Caco-2 (cell line): ENCODE data around the gene MRGPRD. TPM values are rescaled to one million over a fixed set of nuclear protein-coding genes. Genes with fewer than 3 reads are reported as not detected.

Source experiments
- BruUV-seq: library from RNA; stranded (reverse); fragments of 400-500 nt; replicated peaks from 2 replicates; lab custom pipeline; 2021; lab: Mats Ljungman, UMichigan
- CTCF ChIA-PET: fragments of 300-600 bp; sonication (Branson Sonifier 250); formaldehyde crosslinking; loops from one replicate; lab custom pipeline; 2022; ENCODE audit warnings: antibody characterized with exemption; lab: Charles Lee
- POLR2A ChIA-PET: fragments of 300-600 bp; sonication (Branson Sonifier 250); formaldehyde crosslinking; loops from one replicate; lab custom pipeline; 2022; ENCODE audit warnings: antibody characterized with exemption; lab: Charles Lee
- DNase-seq, 2 experiments: peaks; one replicate each; pipeline versions ENCODE4 v3.0.0 to v3.0.0-alpha.2; 2020 to 2022
- H3K27me3 ChIP-seq: replicated peaks from 2 replicates; pipeline ENCODE4 v1.6.0; 2011; ENCODE audit warnings: low read length; ENCODE audit not compliant: control insufficient read depth, insufficient read depth
- H3K36me3 ChIP-seq: 2 replicates; pipeline ENCODE4 v1.5.1; 2011; ENCODE audit warnings: low read length; ENCODE audit not compliant: control insufficient read depth, insufficient read depth
- H3K4me1 ChIP-seq: fragments of 250-450 bp; sonication (Bioruptor Pico); 2 replicates; pipeline ENCODE4 v1.5.1; 2020; ENCODE audit warnings: mild to moderate bottlenecking
- H3K4me3 ChIP-seq: 2 replicates; pipeline ENCODE4 v1.5.1; 2011; ENCODE audit warnings: low read depth, mild to moderate bottlenecking, control low read depth, low read length
- H3K9me3 ChIP-seq: fragments of 250-450 bp; sonication (Bioruptor Pico); 2 replicates; pipeline ENCODE4 v1.5.1; 2020; ENCODE audit warnings: mild to moderate bottlenecking, moderate library complexity
- H3K27ac Mint-ChIP-seq: one replicate; pipeline ENCODE4 v1.8.0; 2022; ENCODE audit warnings: mixed read lengths; ENCODE audit not compliant: unreplicated experiment
- H3K27me3 Mint-ChIP-seq: one replicate; pipeline ENCODE4 v1.8.0; 2022; ENCODE audit warnings: mixed read lengths; ENCODE audit not compliant: insufficient read depth, unreplicated experiment
- H3K36me3 Mint-ChIP-seq: one replicate; pipeline ENCODE4 v1.8.0; 2022; ENCODE audit warnings: mild to moderate bottlenecking, mixed read lengths; ENCODE audit not compliant: insufficient read depth, unreplicated experiment
- H3K4me1 Mint-ChIP-seq: one replicate; pipeline ENCODE4 v1.8.0; 2022; ENCODE audit warnings: low read depth, mixed read lengths; ENCODE audit not compliant: unreplicated experiment
- H3K4me3 Mint-ChIP-seq: one replicate; pipeline ENCODE4 v1.8.0; 2022; ENCODE audit warnings: mild to moderate bottlenecking, moderate library complexity, mixed read lengths; ENCODE audit not compliant: unreplicated experiment
- H3K9me3 Mint-ChIP-seq: one replicate; pipeline ENCODE4 v1.8.0; 2022; ENCODE audit warnings: mixed read lengths; ENCODE audit not compliant: unreplicated experiment
- CTCF ChIP-seq, 2 experiments: fragments of 200-600 bp in 1 of 2; IDR thresholded peaks; 1 replicate in 1 of 2; 2 replicates in 1 of 2; pipeline versions ENCODE4 v1.5.1 to v1.8.0; 2011 to 2022; ENCODE audit warnings: antibody characterized with exemption in 1 of 2, control low read depth in 1 of 2, inconsistent platforms in 1 of 2, low read depth in 1 of 2, low read length in 1 of 2, mild to moderate bottlenecking in 1 of 2, moderate library complexity in 1 of 2; ENCODE audit not compliant: insufficient read depth in 1 of 2, severe bottlenecking in 1 of 2, unreplicated experiment in 1 of 2
- intact Hi-C: fragments of 100-400 bp; cut with micrococcal nuclease; formaldehyde crosslinking; loops from one replicate; pipeline ENCODE4 v1.10.0; 2022; ENCODE audit not compliant: unreplicated experiment
- total RNA-seq: library from RNA; stranded (reverse); gene quantifications from 2 replicates; pipeline ENCODE4 v1.2.3, GENCODE V29; 2022

MRGPRD gene
- total RNA-seq, 1 experiment from 2014 or later, result not detected

- Mint-ChIP-seq H3K27me3 (no peaks in the 10 kb centered on the region), H3K4me1 (no peaks in the 10 kb centered on the region), H3K9me3 (no peaks in the 10 kb centered on the region), H3K36me3 (peaks cover 59% of the 10 kb centered on the region), H3K27ac (no peak overlapping the region), H3K4me3 (no peak overlapping the region)
- Histone ChIP-seq H3K9me3 (no peaks in the 10 kb centered on the region), H3K36me3 (peaks cover 7% of the 10 kb centered on the region), H3K27me3 (no peaks in the 10 kb centered on the region), H3K4me1 (no peaks in the 10 kb centered on the region), H3K4me3 (no peak overlapping the region)
- POLR2A ChIA-PET, result interaction anchor here (0.5 kb wide), 1 partner anchor 22 kb away, joined by 3 read pairs; no protein-coding TSS in a partner anchor
- no peak for TF ChIP-seq CTCF (IDR thresholded peaks at IDR 0.05; ENCODE audit: insufficient read depth in 1 of 2, low read depth in 1 of 2, low read length in 1 of 2, severe bottlenecking in 1 of 2, unreplicated experiment in 1 of 2)
- no TSS peak for BruUV-seq
- intact Hi-C loops, result no loop called here
- DNase-seq, result no peak
- CTCF ChIA-PET, result interaction anchor here (0.6 kb wide), 1 partner anchor 45 kb away, joined by 3 read pairs; no protein-coding TSS in a partner anchor
These were observed 47.0 kb downstream of the MRGPRD start for GRCh38 chr11:68933605-68934320.

GRCh38 chr11:68932933-68933577 lies 47.7 kb downstream of the MRGPRD start:
- POLR2A ChIA-PET, result no interaction called here
- Mint-ChIP-seq H3K27me3 (no peaks in the 10 kb centered on the region), H3K4me1 (no peaks in the 10 kb centered on the region), H3K9me3 (no peaks in the 10 kb centered on the region), H3K36me3 (peaks cover 56% of the 10 kb centered on the region), H3K27ac (no peak overlapping the region), H3K4me3 (no peak overlapping the region)
- H3K4me1 ChIP-seq, result no peaks in the 10 kb centered on the region
- H3K4me3 ChIP-seq, result no peak overlapping the region
- peaks cover 4% of the 10 kb centered on the region; the same call in 1 of the 2 replicates for H3K36me3 ChIP-seq
- intact Hi-C loops, result no loop called here
- TF ChIP-seq CTCF (IDR thresholded peaks at IDR 0.05; ENCODE audit: insufficient read depth in 1 of 2, low read depth in 1 of 2, low read length in 1 of 2, severe bottlenecking in 1 of 2, unreplicated experiment in 1 of 2), result no peak
- no peaks in the 10 kb centered on the region for H3K27me3 ChIP-seq
- no peaks in the 10 kb centered on the region for H3K9me3 ChIP-seq
- DNase-seq, result no peak
- BruUV-seq, result no TSS peak
- CTCF ChIA-PET, result interaction anchor here (0.6 kb wide), 1 partner anchor 46 kb away, joined by 3 read pairs; no protein-coding TSS in a partner anchor

- H3K9me3 Mint-ChIP-seq, result no peaks in the 10 kb centered on the region
- peaks cover 2% of the 10 kb centered on the region; the same call in 1 of the 2 replicates for H3K36me3 ChIP-seq
- H3K4me1 ChIP-seq, result no peaks in the 10 kb centered on the region
- H3K27me3 ChIP-seq, result no peaks in the 10 kb centered on the region
- H3K4me1 Mint-ChIP-seq, result no peaks in the 10 kb centered on the region
- ChIA-PET POLR2A (no interaction called here), CTCF (no interaction called here)
- BruUV-seq, result no TSS peak
- no peak for DNase-seq
- no peaks in the 10 kb centered on the region for H3K9me3 ChIP-seq
- H3K4me3 Mint-ChIP-seq, result no peak overlapping the region
- TF ChIP-seq CTCF (IDR thresholded peaks at IDR 0.05; ENCODE audit: insufficient read depth in 1 of 2, low read depth in 1 of 2, low read length in 1 of 2, severe bottlenecking in 1 of 2, unreplicated experiment in 1 of 2), result no peak
- intact Hi-C loops, result no loop called here
- H3K27me3 Mint-ChIP-seq, result no peaks in the 10 kb centered on the region
- peaks cover 57% of the 10 kb centered on the region for H3K36me3 Mint-ChIP-seq
- no peak overlapping the region for H3K27ac Mint-ChIP-seq
- H3K4me3 ChIP-seq, result no peak overlapping the region
These were observed 48.4 kb downstream of the MRGPRD start for GRCh38 chr11:68932358-68932757.
